Measurements from ENCODE around the gene SPATA9.
A peak's percentile ranks its signal among the peaks of the same experiment; 100 is the strongest.

The SPATA9 gene

DNA sequence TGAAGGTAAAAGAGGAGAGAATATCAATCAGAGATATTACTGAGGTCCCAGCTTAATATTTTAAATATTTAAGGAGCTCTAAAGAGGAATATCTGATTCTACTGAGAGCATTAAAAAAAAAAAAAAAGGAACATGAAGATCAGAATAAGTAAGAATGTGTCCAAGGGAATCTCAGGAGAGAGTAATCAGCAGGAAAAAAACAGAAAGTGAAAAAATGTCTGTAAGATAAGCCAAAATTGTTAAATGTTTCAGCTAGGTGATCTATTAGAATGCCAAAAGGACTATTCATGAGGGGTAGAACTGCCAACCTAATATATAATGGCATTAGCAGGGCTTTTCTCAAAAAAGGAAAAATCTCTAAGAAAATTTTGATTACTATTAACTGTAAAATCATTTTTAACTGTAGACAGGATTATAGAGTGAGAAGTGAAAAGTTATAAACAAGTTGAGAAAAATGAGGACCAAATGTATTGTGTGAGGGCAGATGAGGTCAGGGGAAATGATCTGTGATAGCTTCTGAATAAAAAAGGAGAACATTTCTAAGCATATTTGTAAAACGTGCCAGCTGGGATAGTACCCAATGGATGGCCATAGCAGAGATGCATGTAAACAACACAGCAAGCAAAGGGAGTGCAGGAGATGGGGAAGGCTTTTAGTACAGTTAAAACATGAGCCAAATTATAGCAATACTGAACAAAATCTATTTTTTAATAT is 38.9 kb upstream of the SPATA9 start:
- DNase-seq (ENCODE audit: low read depth), result no peak
- TF ChIP-seq, protein P1, sequence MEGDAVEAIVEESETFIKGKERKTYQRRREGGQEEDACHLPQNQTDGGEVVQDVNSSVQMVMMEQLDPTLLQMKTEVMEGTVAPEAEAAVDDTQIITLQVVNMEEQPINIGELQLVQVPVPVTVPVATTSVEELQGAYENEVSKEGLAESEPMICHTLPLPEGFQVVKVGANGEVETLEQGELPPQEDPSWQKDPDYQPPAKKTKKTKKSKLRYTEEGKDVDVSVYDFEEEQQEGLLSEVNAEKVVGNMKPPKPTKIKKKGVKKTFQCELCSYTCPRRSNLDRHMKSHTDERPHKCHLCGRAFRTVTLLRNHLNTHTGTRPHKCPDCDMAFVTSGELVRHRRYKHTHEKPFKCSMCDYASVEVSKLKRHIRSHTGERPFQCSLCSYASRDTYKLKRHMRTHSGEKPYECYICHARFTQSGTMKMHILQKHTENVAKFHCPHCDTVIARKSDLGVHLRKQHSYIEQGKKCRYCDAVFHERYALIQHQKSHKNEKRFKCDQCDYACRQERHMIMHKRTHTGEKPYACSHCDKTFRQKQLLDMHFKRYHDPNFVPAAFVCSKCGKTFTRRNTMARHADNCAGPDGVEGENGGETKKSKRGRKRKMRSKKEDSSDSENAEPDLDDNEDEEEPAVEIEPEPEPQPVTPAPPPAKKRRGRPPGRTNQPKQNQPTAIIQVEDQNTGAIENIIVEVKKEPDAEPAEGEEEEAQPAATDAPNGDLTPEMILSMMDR (conservative IDR thresholded peaks at IDR 0.05; ENCODE audit: low read length), result no peak
- H3K4me3 ChIP-seq (ENCODE audit: low read length), result no peak overlapping the region

GRCh38 chr5:95720094-95720786 is 37.4 kb upstream of the SPATA9 start:
- TF ChIP-seq, protein P1 (conservative IDR thresholded peaks at IDR 0.05; ENCODE audit: low read length), result no peak
- DNase-seq (ENCODE audit: low read depth), result peak; percentile 70
- no peak overlapping the region for H3K4me3 ChIP-seq (ENCODE audit: low read length)

GRCh38 chr5:95718738-95719137 is 35.9 kb upstream of the SPATA9 start:
- H3K4me3 ChIP-seq (ENCODE audit: low read length), result no peak overlapping the region
- DNase-seq (ENCODE audit: low read depth), result no peak
- TF ChIP-seq, protein P1 (conservative IDR thresholded peaks at IDR 0.05; ENCODE audit: low read length), result no peak

- TF ChIP-seq, protein P1 (conservative IDR thresholded peaks at IDR 0.05; ENCODE audit: low read length), result no peak
- DNase-seq (ENCODE audit: low read depth), result no peak
- H3K4me3 ChIP-seq (ENCODE audit: low read length), result no peak overlapping the region
These were observed 35.4 kb upstream of the SPATA9 start for GRCh38 chr5:95718203-95718602.

DNA sequence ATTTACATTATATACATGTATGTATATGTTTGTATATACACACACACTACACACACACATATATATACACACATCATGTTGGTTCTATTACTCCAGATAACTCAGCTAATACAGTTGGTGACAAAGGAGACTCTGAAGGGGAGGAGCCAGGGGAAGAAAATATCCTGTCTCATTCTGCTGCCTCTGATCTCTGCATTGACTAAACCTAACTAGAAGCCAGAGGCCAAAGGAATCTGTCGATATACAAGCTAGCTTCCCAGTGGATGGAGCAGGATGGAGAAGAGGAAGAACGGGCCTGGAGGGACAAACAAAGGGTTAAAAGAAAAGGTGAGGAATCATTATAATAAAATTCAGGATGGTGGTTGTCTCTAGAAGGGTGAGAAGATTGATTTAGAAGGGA is 34.6 kb upstream of the SPATA9 start:
- no peak overlapping the region for H3K4me3 ChIP-seq (ENCODE audit: low read length)
- no peak for DNase-seq (ENCODE audit: low read depth)
- TF ChIP-seq, protein P1 (conservative IDR thresholded peaks at IDR 0.05; ENCODE audit: low read length), result no peak

- TF ChIP-seq, protein P1 (conservative IDR thresholded peaks at IDR 0.05; ENCODE audit: low read length), result no peak
- no peak overlapping the region for H3K4me3 ChIP-seq (ENCODE audit: low read length)
- DNase-seq (ENCODE audit: low read depth), result peak; percentile 88
These were observed 33.1 kb upstream of the SPATA9 start for GRCh38 chr5:95715799-95716461.
